ENCODE measurements around the gene ST3GAL6. TPM values are rescaled to one million over a fixed set of nuclear protein-coding genes. Genes with fewer than 3 reads are reported as not detected.

ST3GAL6 gene
- polyA plus RNA-seq, 3 donors: 21.0 to 49.5 (median 22.8) TPM

GRCh38 chr3:98780343-98780742 lies 17.2 kb downstream of the ST3GAL6 start:
- Histone ChIP-seq H3K9ac (ENCODE audit: insufficient read depth, low read length, poor library complexity, severe bottlenecking) (no peak overlapping the region), H3K4me1 (ENCODE audit: control insufficient read depth in 1 of 2, insufficient read depth in 2 of 2, low read length in 2 of 2) (peaks cover 53 to 83% of the 10 kb centered on the region in 2 donors), H2AFZ (ENCODE audit: insufficient read depth, low read depth, low read length, poor library complexity, severe bottlenecking) (no peak overlapping the region), H3K9me3 (replicated peaks in 1 of 2; ENCODE audit: control insufficient read depth in 1 of 2, insufficient read depth in 1 of 2, low read length in 2 of 2) (no peaks in the 10 kb centered on the region), H3K4me2 (replicated peaks; ENCODE audit: extremely low read depth, low read length, poor library complexity, severe bottlenecking) (no peak overlapping the region), H3K4me3 (replicated peaks in 1 of 3; ENCODE audit: low read depth in 2 of 3, low read length in 3 of 3) (no peak overlapping the region), H3K27ac (ENCODE audit: low read depth in 1 of 2, low read length in 2 of 2) (peak overlapping the region in 1 of 2 donors; percentile 94), H3K79me2 (ENCODE audit: insufficient read depth, low read length) (peaks cover 80% of the 10 kb centered on the region), H3K27me3 (ENCODE audit: control insufficient read depth in 2 of 2, insufficient read depth in 2 of 2, low read length in 2 of 2) (no peaks in the 10 kb centered on the region), H3K36me3 (replicated peaks in 1 of 2; ENCODE audit: control insufficient read depth in 1 of 2, insufficient read depth in 2 of 2, low read length in 2 of 2) (peaks cover 63 to 80% of the 10 kb centered on the region in 2 donors), H4K20me1 (ENCODE audit: insufficient read depth, low read length) (peaks cover 88% of the 10 kb centered on the region)
- Mint-ChIP-seq H3K27ac (peak overlapping the region in 5 of 7 donors; percentile 21 to 93 (median 57)), H3K27me3 (ENCODE audit: low read depth in 3 of 3) (no peaks in the 10 kb centered on the region), H3K4me3 (no peak overlapping the region), H3K4me1 (peaks cover 74% of the 10 kb centered on the region), H3K9me3 (no peaks in the 10 kb centered on the region), H3K36me3 (peaks cover 71 to 82% of the 10 kb centered on the region in 2 donors)
- intact Hi-C loops (cut with micrococcal nuclease): no loop called here
- WGBS (ENCODE audit: insufficient coverage): 40% methylated on average over 1 of the region's 2 CpGs
- TF ChIP-seq CTCF (IDR thresholded peaks at IDR 0.05): no peak
- DNase-seq: no peak

- 70% methylated on average over 5 of the region's 8 CpGs for WGBS (ENCODE audit: insufficient coverage)
- Histone ChIP-seq H3K9ac (ENCODE audit: insufficient read depth, low read length, poor library complexity, severe bottlenecking) (no peak overlapping the region), H3K4me2 (replicated peaks; ENCODE audit: extremely low read depth, low read length, poor library complexity, severe bottlenecking) (no peak overlapping the region), H3K79me2 (ENCODE audit: insufficient read depth, low read length) (peaks cover 85% of the 10 kb centered on the region), H3K9me3 (replicated peaks in 1 of 2; ENCODE audit: control insufficient read depth in 1 of 2, insufficient read depth in 1 of 2, low read length in 2 of 2) (no peaks in the 10 kb centered on the region), H4K20me1 (ENCODE audit: insufficient read depth, low read length) (peaks cover 91% of the 10 kb centered on the region), H2AFZ (ENCODE audit: insufficient read depth, low read depth, low read length, poor library complexity, severe bottlenecking) (no peak overlapping the region), H3K27me3 (ENCODE audit: control insufficient read depth in 2 of 2, insufficient read depth in 2 of 2, low read length in 2 of 2) (no peaks in the 10 kb centered on the region), H3K36me3 (replicated peaks in 1 of 2; ENCODE audit: control insufficient read depth in 1 of 2, insufficient read depth in 2 of 2, low read length in 2 of 2) (peaks cover 58 to 75% of the 10 kb centered on the region in 2 donors), H3K4me1 (ENCODE audit: control insufficient read depth in 1 of 2, insufficient read depth in 2 of 2, low read length in 2 of 2) (peaks cover 54 to 76% of the 10 kb centered on the region in 2 donors), H3K27ac (ENCODE audit: low read depth in 1 of 2, low read length in 2 of 2) (peak overlapping the region in 1 of 2 donors; percentile 77), H3K4me3 (replicated peaks in 1 of 3; ENCODE audit: low read depth in 2 of 3, low read length in 3 of 3) (no peak overlapping the region)
- no peak for DNase-seq
- no peak for TF ChIP-seq CTCF (IDR thresholded peaks at IDR 0.05)
- intact Hi-C loops (cut with micrococcal nuclease): no loop called here
- peaks cover 69% of the 10 kb centered on the region for H3K4me1 Mint-ChIP-seq
- peaks cover 0 to 3% (median 0%) of the 10 kb centered on the region in 3 donors for H3K27me3 Mint-ChIP-seq (ENCODE audit: low read depth in 3 of 3)
- no peaks in the 10 kb centered on the region for H3K9me3 Mint-ChIP-seq
- H3K4me3 Mint-ChIP-seq: no peak overlapping the region
- H3K36me3 Mint-ChIP-seq: peaks cover 71 to 83% of the 10 kb centered on the region in 2 donors
- H3K27ac Mint-ChIP-seq: peak overlapping the region; percentile 33 to 90 (median 69)
Observed at GRCh38 chr3:98782824-98783500, 19.8 kb downstream of the ST3GAL6 start.
